ENCODE data around the gene FOXA2. TPM values are rescaled to one million over a fixed set of nuclear protein-coding genes. Genes with fewer than 3 reads are reported as not detected.

Gene FOXA2
- total and polyA plus RNA-seq, 2 of the 13 experiments (the other 11 are each of a cell fraction or from before 2014, with no cell fraction given): 8.8 to 12.2 TPM

- TF ChIP-seq ZNF597 (CRISPR knock-in tag; IDR thresholded peaks at IDR 0.05): peak; percentile 56; the same call in 1 of the 2 replicates
- peak; percentile 49 for TF ChIP-seq ZNF768 (CRISPR knock-in tag; IDR thresholded peaks at IDR 0.05)
- TF ChIP-seq HNRNPLL (IDR thresholded peaks at IDR 0.05; ENCODE audit: low read depth, low read length, poor library complexity, severe bottlenecking): peak; percentile 40
- no peak for TF ChIP-seq DMAP1 (CRISPR knock-in tag; IDR thresholded peaks at IDR 0.05)
- peak; percentile 45 for TF ChIP-seq SRSF1 (optimal IDR thresholded peaks at IDR 0.05; ENCODE audit: low read depth, low read length)
- TF ChIP-seq SRF (IDR thresholded peaks at IDR 0.05; ENCODE audit: low read depth, low read length): no peak
- peak; percentile 60 for TF ChIP-seq BCL6 (CRISPR knock-in tag; IDR thresholded peaks at IDR 0.05)
- no peak for TF ChIP-seq TEAD2 (CRISPR knock-in tag; IDR thresholded peaks at IDR 0.05)
- no peak for TF ChIP-seq JUNB (CRISPR knock-in tag; IDR thresholded peaks at IDR 0.05; ENCODE audit: borderline replicate concordance)
- peak; percentile 54 for TF ChIP-seq TEAD3 (CRISPR knock-in tag; optimal IDR thresholded peaks at IDR 0.05; ENCODE audit: borderline replicate concordance)
- TF ChIP-seq ZNF687 (CRISPR knock-in tag; IDR thresholded peaks at IDR 0.05): peak; percentile 31; the same call in 1 of the 2 replicates
- peak; percentile 69; the same call in 1 of the 2 replicates for TF ChIP-seq ZNF264 (CRISPR knock-in tag; IDR thresholded peaks at IDR 0.05)
- TF ChIP-seq PRDM10 (CRISPR knock-in tag; IDR thresholded peaks at IDR 0.05; ENCODE audit: low read depth): 0 out of 2 replicates have a peak, but pooled peaks have one; percentile 14
- no peak; the same call in 1 of the 2 replicates for TF ChIP-seq FOSL1 (CRISPR knock-in tag; IDR thresholded peaks at IDR 0.05; ENCODE audit: borderline replicate concordance)
Observed at GRCh38 chr20:22578221-22579118, 5.9 kb downstream of the FOXA2 start (continued).
